HG02943 (cell line): ENCODE measurements around the gene TPGS1.

ENCODE experiments used
- ATAC-seq: cut with Tn5 transposase; IDR thresholded peaks from one replicate; pipeline ENCODE4 v1.9.1; 2021; ENCODE audit warnings: mild to moderate bottlenecking, low read depth, moderate library complexity; ENCODE audit not compliant: unreplicated experiment

TPGS1 gene

DNA sequence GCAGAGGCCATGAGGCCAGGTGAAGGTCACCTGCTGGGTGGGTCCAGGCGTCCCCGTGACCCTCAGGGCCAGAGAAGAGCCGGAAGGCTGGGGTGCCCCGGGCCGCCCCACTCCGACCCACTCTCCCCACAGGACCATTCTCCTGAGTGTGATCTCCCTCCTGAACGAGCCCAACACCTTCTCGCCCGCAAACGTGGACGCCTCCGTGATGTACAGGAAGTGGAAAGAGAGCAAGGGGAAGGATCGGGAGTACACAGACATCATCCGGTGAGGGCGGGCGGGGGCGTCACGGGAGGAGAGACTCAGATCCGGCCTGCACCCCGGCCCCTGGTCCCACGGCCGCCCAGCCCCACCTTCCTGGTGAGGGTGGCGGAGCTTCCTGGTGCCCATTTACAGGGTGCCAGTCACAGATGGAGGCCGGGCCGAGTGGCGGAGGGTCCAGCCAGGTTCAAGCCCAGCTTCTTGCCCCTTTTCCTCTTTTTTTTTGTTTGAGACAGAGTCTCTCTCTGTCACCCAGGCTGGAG, 29.6 kb downstream of the TPGS1 start:
- no peak for ATAC-seq

DNA sequence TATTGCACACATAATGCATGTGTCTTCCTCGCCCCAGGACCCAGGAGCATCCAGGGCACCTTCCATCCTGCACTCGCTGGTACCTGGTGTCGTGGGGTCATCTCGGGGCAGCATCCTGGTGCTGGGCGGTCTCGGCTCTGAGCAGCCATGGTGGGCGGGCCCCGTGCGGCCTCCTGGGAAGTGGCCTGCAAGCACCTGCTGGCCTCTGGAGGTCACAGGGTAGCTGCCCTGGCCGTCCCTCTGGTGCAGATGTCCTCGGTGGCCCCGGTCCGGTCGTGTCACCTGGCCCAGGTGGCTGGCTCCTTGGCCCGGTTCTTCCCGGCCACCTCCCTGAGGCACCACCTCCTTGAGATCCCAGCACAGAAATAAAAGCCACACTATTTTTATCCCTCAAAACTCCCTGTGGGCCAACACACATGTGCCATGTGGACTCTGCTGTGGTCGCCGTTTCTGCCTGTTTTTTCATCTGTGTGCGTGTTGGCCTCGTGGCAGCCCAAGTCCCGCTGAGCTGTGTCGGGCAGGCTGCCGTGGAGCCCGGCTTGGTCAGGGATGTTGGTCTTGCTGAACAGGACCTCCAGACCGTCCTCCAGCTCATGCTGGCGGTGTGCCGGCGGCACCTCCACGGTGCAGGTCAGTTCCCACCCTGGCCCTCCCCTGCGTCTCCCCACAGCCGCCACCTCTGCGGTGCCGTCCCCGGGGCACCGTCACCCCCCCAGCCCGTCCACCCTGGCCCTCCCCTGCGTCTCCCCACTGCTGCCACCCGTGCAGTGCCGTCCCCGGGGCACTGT, 31.5 kb downstream of the TPGS1 start:
- ATAC-seq, result no peak

DNA sequence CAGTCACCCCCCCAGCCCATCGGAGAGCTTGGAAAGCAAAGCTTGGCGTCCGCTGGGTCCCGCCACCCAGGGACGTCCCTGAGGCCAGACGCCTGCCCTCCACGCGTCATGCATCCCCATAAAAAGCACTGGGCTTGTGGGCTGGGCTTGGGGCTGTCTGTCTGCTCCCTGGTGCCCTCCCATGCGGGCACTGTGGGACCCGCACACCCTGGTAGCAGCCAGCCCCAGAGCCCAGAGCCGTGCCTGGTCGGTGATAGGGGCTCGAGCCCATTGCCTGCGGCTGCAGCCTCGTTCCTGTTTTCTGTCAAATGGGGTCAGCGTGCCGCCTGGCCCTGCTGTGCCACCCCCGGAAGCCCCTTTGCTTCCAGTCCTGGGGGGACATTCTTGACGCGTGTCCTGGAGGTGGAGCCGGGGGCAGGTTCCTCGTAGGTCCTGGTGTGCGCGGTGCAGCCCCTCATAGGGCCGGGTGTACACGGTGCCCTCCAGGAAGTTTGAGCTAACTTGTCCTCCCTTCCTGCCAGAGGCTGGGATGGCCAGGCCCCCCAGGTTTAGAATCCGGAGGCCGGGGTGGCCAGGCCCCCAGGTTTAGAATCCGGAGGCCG, 32.2 kb downstream of the TPGS1 start:
- ATAC-seq, result no peak

DNA sequence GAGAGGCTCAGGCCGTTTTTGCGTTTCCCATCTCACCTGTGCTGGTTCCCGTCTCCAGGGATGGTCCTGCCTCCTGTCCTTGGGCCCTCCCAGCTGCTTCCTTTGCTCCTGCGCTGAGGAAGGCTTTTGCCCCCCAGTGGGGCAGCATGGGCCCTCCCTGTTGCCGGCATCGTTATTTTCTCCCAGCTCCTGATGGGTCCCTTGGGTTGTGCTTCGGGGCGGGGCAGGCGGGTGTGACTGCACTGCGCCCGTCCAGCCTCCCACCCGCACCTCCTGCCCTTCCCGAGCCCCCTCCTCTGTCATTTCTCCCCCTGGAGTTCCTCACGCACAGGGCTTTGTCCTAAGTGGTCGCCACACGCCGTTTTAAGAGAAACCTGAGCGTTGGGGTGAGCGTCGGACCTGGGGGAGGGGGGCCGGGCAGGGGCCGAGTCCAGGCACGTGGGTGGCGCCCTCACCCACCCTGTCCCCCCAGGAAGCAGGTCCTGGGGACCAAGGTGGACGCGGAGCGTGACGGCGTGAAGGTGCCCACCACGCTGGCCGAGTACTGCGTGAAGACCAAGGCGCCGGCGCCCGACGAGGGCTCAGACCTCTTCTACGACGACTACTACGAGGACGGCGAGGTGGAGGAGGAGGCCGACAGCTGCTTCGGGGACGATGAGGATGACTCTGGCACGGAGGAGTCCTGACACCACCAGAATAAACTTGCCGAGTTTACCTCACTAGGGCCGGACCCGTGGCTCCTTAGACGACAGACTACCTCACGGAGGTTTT, 33.8 kb downstream of the TPGS1 start:
- ATAC-seq, result no peak

DNA sequence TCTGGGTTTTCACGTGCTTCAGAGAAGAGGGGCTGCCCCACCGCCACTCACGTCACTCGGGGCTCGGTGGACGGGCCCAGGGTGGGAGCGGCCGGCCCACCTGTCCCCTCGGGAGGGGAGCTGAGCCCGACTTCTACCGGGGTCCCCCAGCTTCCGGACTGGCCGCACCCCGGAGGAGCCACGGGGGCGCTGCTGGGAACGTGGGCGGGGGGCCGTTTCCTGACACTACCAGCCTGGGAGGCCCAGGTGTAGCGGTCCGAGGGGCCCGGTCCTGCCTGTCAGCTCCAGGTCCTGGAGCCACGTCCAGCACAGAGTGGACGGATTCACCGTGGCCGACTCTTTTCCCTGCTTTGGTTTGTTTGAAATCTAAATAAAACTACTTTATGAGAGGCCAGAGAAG, 34.4 kb downstream of the TPGS1 start:
- ATAC-seq, result no peak

DNA sequence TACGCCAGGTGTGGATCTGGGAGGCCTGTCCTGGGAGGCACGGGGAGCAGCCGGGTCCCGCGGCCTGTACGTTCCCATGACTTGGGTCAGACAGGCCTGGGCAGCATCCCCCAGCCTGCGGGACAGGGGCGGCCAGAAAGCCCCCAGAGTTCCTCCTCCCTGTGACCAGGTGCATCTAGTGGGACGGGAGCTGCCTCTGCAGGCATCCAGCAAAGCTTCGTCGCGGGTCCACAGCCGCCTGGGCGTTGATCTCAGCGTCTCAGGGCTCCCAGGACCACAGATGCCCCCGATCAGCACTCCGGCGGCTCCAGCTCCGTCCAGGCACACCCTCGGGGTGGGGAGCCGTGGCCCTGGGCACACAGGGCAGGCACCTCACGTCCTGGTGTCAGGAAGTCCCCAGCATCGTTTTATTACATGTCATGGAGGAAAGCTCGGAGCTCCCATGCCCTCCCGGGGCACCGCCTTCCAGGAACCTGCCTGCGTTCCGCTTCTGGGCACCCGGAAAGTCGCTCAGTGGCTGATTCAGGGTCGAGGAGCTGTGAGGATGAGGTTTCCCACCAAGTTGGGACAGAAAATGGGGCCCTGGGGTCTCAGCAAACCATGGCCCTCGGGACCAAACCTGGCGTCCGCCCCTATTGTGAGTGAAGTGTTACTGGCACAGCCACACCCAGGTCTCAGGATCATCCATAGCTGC, 35.0 kb downstream of the TPGS1 start:
- ATAC-seq, result no peak

DNA sequence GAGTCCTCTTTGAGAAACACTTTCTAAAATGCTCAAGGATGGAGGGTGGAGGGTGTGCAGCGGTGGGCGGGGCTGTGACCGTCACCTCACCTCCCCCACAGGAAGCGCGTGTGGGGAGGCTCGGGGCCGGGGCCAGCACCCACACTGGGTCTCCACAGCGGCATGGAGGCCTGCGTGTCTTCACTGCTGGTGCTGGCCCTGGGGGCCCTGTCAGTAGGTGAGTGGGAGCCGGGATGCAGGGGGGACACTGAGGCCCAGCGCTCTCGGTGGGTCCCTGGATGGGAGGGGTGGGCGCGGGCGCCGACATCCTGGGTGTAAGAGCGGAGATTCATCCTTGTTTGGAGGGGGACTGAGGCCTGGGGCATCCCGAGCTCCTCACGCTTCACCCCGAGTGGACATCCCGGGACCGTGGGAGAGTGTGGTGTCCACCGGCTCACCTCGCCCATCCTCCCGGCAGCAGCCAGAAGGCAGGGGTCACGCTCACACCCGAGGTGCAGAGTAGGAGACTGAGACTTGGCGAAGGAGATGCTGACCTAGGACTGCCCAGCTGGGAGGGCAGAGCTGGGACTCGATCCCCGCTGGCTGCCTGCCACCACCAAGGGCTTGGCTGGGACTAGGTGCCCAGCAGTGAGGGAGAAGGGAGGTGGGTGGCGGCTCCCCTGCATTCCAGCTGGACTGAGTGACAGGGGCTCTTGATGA, 36.8 kb downstream of the TPGS1 start, which contains the start of gene GZMM:
Gene GZMM, plus strand, starts transcription at position 144 of the 699 bp plus-strand sequence. Its CDS starts 19 bp downstream, at position 163.
- ATAC-seq, result no peak

DNA sequence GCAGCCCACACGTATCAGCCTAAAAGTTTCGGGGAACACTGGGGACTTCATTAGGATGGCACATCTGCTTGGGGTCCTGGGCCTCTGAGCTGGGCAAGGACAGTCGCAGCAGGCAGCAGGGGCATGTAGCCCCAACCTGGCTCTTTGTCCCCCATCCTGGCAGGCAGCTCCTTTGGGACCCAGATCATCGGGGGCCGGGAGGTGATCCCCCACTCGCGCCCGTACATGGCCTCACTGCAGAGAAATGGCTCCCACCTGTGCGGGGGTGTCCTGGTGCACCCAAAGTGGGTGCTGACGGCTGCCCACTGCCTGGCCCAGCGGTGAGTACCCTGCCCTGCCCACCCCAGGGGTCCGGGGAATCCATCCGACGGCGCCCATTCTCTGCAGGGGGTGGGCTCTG, 39.8 kb downstream of the TPGS1 start:
- no peak for ATAC-seq

DNA sequence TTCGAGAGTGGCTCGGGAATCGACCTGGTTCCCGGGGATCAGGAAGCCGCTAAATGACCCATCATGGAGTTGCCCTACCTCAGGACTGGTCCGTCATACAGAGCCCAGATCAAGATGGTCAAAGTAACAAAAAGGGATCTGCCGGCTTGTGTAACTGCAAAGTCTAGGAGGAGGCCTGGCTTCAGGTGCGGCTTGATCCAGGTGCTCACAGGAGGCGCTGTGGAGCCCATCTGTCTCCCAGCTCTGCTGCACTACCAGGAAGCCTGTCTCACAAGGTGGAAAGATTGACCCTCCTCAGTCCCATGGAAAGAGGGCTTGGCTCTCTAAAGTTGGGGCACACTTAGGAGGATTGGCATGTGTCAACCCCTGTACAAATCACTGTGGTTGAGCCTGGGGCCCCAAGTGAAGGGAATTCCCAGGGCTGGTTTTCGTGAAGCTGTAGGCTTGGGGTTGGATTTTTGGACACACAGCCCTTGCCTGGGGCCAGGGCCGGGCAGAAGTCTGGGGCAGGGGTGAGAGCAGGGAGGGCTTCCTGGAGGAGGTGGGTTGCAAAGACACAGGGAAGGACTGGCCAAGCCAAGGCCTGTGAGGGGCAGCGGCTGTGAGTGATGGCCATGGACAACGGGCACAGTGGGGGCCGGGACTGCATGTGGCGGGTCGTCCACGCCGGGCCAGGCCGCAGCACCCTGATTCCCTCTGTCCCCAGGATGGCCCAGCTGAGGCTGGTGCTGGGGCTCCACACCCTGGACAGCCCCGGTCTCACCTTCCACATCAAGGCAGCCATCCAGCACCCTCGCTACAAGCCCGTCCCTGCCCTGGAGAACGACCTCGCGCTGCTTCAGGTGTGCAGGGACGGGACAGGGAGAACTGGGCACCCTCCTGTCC, 40.8 kb downstream of the TPGS1 start:
- ATAC-seq, result no peak

DNA sequence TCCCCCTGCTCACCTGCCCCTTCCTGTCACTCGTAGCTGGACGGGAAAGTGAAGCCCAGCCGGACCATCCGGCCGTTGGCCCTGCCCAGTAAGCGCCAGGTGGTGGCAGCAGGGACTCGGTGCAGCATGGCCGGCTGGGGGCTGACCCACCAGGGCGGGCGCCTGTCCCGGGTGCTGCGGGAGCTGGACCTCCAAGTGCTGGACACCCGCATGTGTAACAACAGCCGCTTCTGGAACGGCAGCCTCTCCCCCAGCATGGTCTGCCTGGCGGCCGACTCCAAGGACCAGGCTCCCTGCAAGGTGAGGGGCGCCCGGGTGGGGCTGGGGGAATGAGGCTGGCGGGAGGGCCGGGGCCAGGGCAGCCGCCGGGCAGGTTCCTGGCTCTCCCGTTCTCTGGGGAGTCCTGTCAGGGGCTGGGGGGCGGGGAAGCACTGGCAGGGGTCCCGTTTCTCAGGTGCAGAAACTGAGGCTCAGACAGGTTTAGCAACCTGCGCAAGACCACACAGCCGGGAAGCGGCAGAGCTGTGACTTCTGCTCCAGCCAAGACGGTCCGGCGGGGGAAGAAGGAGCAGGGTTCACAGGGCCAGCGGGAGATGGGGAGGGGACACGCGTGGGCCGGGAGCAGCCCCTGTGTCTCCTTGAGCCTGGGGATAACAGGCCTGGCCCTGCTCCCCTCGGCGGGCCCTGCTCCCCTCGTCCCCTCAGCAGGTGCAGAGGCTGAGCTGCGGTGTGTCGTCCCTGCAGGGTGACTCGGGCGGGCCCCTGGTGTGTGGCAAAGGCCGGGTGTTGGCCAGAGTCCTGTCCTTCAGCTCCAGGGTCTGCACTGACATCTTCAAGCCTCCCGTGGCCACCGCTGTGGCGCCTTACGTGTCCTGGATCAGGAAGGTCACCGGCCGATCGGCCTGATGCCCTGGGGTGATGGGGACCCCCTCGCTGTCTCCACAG, 41.9 kb downstream of the TPGS1 start:
- no peak for ATAC-seq

DNA sequence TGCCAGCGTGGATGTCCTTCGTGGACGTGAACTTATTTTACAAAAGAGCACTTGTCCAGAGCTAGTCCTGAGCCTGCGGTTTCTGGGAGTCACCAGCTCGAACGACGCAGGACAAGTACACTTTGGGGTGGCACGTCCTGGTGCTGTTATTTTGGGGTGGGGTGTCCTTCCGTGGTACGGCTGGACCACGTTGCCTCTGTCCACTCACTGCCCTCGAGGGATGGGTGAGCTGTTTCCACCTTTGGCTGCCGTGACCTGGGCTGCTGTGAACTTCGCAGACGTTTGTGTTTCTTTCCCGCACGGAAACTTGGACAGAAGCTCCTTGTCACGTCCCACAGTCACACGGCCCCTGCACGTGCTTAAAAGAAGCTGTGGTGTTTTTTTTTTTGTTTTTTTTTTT, 47.5 kb downstream of the TPGS1 start:
- ATAC-seq, result no peak

DNA sequence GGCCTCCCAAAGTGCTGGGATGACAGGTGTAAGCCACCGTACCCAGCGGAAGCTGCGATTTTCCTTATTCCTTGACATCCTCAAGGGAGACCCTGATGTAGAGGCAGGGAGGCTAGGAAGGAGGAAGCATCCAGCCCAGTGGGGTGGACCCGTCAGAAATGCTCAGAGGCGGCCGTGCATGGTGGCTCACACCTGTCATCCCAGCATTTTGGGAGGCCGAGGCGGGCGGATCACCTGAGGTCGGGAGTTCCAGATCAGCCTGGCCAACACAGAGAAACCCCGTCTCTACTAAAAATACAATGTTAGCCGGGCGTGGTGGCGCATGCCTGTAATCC, 48.1 kb downstream of the TPGS1 start:
- ATAC-seq, result no peak

DNA sequence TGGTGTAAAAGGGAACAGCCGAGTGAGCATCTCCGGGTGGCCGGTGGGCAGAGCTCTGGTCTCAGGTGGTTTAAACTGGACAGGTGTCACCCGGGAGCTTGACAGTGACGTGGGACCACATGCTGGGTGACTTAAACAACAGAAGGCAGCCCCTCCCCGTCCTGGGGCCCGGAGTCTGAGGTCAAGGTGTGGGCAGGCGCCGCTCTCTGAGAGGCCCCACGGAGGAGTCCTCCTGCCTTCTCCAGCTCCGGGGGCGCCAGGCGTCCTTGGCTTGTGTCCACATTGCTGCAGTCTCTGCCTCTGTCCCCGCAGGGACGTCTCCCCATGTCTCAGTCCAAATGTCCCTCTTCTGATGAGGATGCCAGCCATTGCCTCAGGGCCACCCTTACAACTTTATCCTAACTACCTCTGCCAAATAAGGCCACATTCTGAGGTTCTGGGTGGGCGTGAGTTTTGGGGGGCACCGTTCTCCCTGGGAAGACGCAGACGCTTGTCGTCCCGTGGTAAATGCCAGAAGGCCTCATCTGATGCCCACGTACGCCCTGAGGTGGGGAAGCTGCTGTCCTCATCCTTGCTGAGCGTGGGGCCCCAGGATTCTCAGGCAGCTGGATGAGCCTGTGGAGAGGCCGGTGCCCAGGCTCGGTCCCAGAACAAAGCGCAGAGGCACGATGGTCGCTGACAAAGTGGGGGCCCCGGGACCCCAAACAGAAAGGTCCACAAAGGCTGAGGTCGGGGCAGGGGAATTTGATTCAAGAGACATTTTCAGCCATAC, 49.5 kb downstream of the TPGS1 start:
- no peak for ATAC-seq

DNA sequence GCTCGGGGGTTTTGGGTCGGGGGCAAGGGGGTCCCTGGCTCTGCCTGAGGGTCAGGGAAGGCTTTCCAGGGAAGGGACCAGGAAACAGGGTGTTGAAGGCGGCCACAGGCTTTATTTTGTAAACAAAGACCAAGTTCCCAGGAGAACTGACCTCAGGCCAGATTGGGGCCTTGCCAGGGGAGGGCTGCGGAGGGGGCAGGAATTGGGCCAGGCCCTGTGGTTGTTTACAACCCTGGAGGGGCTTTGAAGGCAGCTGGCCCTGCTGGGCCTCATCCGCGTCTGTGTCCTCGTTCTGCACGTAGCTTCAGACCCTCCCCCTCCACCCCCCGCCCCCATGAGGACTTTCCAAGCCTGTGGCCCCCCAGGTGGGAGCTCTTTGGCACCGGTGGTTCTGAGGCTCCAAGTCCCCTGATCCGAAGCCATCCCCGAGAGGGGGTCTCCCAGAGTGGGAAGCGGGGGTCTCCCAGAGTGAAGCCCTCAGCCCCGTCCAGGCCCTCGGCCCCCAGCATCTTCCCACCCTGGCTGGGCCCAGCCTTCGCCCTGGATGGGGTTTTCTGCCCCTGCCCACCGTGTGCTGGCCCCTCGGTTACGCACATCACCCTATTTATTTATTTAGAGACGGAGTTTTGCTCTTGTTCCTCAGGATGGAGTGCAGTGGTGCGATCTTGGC, 51.6 kb downstream of the TPGS1 start:
- ATAC-seq, result no peak

DNA sequence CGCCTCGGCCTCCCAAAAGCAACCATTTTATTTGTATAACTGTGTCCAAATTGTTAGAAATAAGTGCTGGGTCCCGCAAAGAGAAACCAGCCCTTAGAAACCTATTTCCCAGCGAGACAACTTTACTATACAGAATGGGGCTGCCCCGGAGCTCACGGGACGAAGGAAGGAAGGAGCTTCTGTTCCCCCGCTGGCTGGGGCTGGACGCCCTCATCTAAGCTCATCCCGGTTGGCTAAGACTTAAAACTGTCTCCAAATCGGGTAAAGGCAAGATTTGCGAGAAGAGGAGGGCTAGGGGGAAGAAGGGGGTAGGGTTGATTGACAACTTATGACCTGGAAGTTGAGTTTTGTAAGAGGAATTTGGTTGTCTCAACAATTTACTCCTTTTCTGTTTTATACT, 52.8 kb downstream of the TPGS1 start:
- no peak for ATAC-seq

DNA sequence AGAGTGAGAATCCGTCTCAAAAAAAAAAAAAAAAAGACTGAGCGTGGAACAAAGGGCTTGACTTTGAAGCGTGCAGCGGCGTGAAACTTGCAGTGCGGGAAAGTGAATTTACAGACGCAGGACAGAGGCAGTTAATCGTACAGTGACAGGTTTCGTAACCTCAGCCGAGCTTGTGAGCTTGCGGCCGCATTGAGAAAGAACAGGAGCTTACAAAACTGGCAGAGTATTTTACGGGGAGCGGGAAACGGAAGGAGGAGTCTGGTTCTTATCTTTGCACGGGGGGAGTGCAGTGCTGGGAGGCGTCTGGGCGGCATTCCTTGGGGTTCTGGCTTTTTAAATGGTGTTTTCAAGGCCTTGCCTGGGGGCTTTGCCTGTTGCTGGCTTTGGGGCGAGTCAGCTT, 59.1 kb downstream of the TPGS1 start:
- ATAC-seq, result no peak

DNA sequence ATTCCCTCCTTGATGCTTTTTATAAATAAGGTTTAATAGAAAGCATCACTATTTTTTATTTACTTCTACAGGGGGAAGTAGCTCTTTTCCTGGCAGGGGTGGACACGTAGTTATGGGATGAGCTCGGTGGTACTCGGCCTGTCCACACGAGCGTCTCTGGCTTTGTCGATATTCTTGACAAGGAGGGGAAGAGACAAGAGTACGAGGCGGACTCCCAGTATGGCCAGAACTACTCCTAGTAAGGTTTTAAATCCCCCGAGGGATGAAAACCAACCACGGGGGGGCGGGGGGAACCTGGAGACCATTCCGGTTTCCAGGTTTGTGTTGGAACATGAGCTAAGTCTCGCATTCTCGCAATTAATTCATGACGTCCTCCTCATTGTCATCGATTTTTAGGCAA, 59.5 kb downstream of the TPGS1 start:
- ATAC-seq, result no peak
